Gastroesophageal sphincter (tissue), 4 donors: ENCODE data around the gene TRPC3. TPM values are rescaled to one million over a fixed set of nuclear protein-coding genes. Genes with fewer than 3 reads are reported as not detected.

Experiments used
- ATAC-seq: fragments of 150-250 bp; one replicate; pipeline ENCODE4 v1.9.1; 2016; ENCODE audit warnings: mild to moderate bottlenecking, moderate library complexity
- H3K27ac ChIP-seq, 4 donors: fragments of 200-600 bp; sonication (generic) in 3 of 4; 1 replicate in 3 of 4; 2 replicates in 1 of 4; pipeline ENCODE4 v1.5.1; 2016 to 2019
- H3K27me3 ChIP-seq: fragments of 200-600 bp; sonication (generic); one replicate; pipeline ENCODE4 v1.5.1; 2019
- H3K36me3 ChIP-seq, 2 donors: fragments of 200-600 bp; sonication (generic); one replicate each; pipeline ENCODE4 v1.5.1; 2019; ENCODE audit warnings: control low read depth in 1 of 2
- H3K4me1 ChIP-seq, 3 donors: fragments of 200-600 bp; sonication (generic); 1 replicate in 2 of 3; 2 replicates in 1 of 3; pipeline ENCODE4 v1.5.1; 2016 to 2019; ENCODE audit warnings: control low read depth in 2 of 3
- H3K4me3 ChIP-seq, 2 donors: fragments of 200-600 bp; sonication (generic); one replicate each; pipeline ENCODE4 v1.5.1; 2019; ENCODE audit warnings: mild to moderate bottlenecking in 1 of 2, moderate library complexity in 1 of 2
- H3K9me3 ChIP-seq, 3 donors: fragments of 200-600 bp; sonication (generic); one replicate each; pipeline ENCODE4 v1.5.1; 2017 to 2019; ENCODE audit warnings: control low read depth in 2 of 3
- CTCF ChIP-seq, 4 experiments: fragments of 200-600 bp in 2 of 4; fragments of 450-650 bp in 2 of 4; sonication (generic) in 1 of 4; IDR thresholded peaks; one replicate each; pipeline ENCODE4 v1.5.1; 2017 to 2019; ENCODE audit warnings: antibody characterized with exemption in 4 of 4, mild to moderate bottlenecking in 2 of 4, moderate library complexity in 2 of 4
- EP300 ChIP-seq: sonication (generic); formaldehyde crosslinking; IDR thresholded peaks from one replicate; pipeline ENCODE4 v1.6.1; 2017; ENCODE audit warnings: antibody characterized with exemption, mild to moderate bottlenecking
- POLR2A ChIP-seq, 2 donors: fragments of 450-650 bp; IDR thresholded peaks; one replicate each; pipeline ENCODE4 v1.6.1; 2017; ENCODE audit warnings: antibody characterized with exemption in 2 of 2, mild to moderate bottlenecking in 2 of 2, moderate library complexity in 1 of 2
- POLR2AphosphoS5 ChIP-seq: sonication (generic); formaldehyde crosslinking; IDR thresholded peaks from one replicate; pipeline ENCODE4 v1.6.1; 2017; ENCODE audit warnings: antibody characterized with exemption
- WGBS, 2 donors: methylation state at CpG; one replicate each; pipeline ENCODE4 v1.1.5; 2018; ENCODE audit warnings: low coverage in 1 of 2; 5-methylcytosine and 5-hydroxymethylcytosine counted together
- total RNA-seq, 4 donors: library from RNA; depleted of rRNA; stranded (reverse); fragments of >200 nt; gene quantifications; one replicate each; pipeline ENCODE4 v1.1.0, GENCODE V29; 2016

The TRPC3 gene
- total RNA-seq, 4 donors from 2014 or later, result 0.50 to 8.9 (median 3.3) TPM

- no peak for TF ChIP-seq POLR2A (IDR thresholded peaks at IDR 0.05)
- TF ChIP-seq POLR2AphosphoS5, result no peak
- no peak for TF ChIP-seq CTCF (IDR thresholded peaks at IDR 0.05)
- no peak for TF ChIP-seq EP300
- no peak overlapping the region for H3K4me3 ChIP-seq
- 96% methylated on average over 3 of the region's 3 CpGs; no CpG with 5 or more reads in 1 of the 2 donors for WGBS, 2 donors
- no peaks in the 10 kb centered on the region for H3K9me3 ChIP-seq
- H3K4me1 ChIP-seq, result peaks cover 0 to 3% (median 0%) of the 10 kb centered on the region in 3 donors
- H3K27me3 ChIP-seq, result peaks cover 16% of the 10 kb centered on the region
- no peaks in the 10 kb centered on the region for H3K36me3 ChIP-seq
- H3K27ac ChIP-seq, result no peak overlapping the region
- ATAC-seq, result no peak
Measured at GRCh38 chr4:121957266-121957665, 5.4 kb upstream of the TRPC3 start.

GRCh38 chr4:121953860-121954259, 2.0 kb upstream of the TRPC3 start:
- no peak for ATAC-seq
- H3K4me1 ChIP-seq, result peaks cover 0 to 26% (median 0%) of the 10 kb centered on the region in 3 donors
- no peak overlapping the region for H3K4me3 ChIP-seq
- TF ChIP-seq EP300 (no peak), CTCF (IDR thresholded peaks at IDR 0.05) (no peak), POLR2A (IDR thresholded peaks at IDR 0.05) (no peak), POLR2AphosphoS5 (no peak)
- H3K9me3 ChIP-seq, result no peaks in the 10 kb centered on the region
- H3K27me3 ChIP-seq, result peaks cover 33% of the 10 kb centered on the region
- H3K27ac ChIP-seq, result no peak overlapping the region
- no peaks in the 10 kb centered on the region for H3K36me3 ChIP-seq

- H3K4me1 ChIP-seq, result peaks cover 0 to 26% (median 0%) of the 10 kb centered on the region in 3 donors
- H3K4me3 ChIP-seq, result peak overlapping the region; percentile 54 to 73
- ATAC-seq, result no peak
- 23 to 34% methylated on average over 4 to 7 of the region's 7 CpGs for WGBS, 2 donors
- H3K9me3 ChIP-seq, result no peaks in the 10 kb centered on the region
- peaks cover 28% of the 10 kb centered on the region for H3K27me3 ChIP-seq
- no peak overlapping the region for H3K27ac ChIP-seq
- no peaks in the 10 kb centered on the region for H3K36me3 ChIP-seq
- TF ChIP-seq CTCF (IDR thresholded peaks at IDR 0.05) (no peak), EP300 (no peak), POLR2AphosphoS5 (no peak), POLR2A (IDR thresholded peaks at IDR 0.05) (no peak)
Measured at GRCh38 chr4:121952290-121952689, 430 bp upstream of the TRPC3 start.

- TF ChIP-seq POLR2A (IDR thresholded peaks at IDR 0.05) (no peak), EP300 (no peak), POLR2AphosphoS5 (no peak), CTCF (IDR thresholded peaks at IDR 0.05) (no peak)
- ATAC-seq, result peak; percentile 46
- peak overlapping the region; percentile 54 to 73 for H3K4me3 ChIP-seq
- peaks cover 28% of the 10 kb centered on the region for H3K27me3 ChIP-seq
- 0% methylated on average over 6 to 12 of the region's 76 CpGs for WGBS, 2 donors
- peak overlapping the region in 3 of 4 donors; percentile 23 to 67 (median 63) for H3K27ac ChIP-seq
- peaks cover 0 to 26% (median 0%) of the 10 kb centered on the region in 3 donors for H3K4me1 ChIP-seq
- no peaks in the 10 kb centered on the region for H3K36me3 ChIP-seq
- no peaks in the 10 kb centered on the region for H3K9me3 ChIP-seq
Measured at GRCh38 chr4:121950680-121951520, 960 bp downstream of the TRPC3 start.

GRCh38 chr4:121950212-121950679, 1.6 kb downstream of the TRPC3 start:
- Histone ChIP-seq H3K4me1 (peaks cover 0 to 26% (median 0%) of the 10 kb centered on the region in 3 donors), H3K36me3 (no peaks in the 10 kb centered on the region), H3K4me3 (peak overlapping the region; percentile 54 to 73), H3K27me3 (peaks cover 26% of the 10 kb centered on the region), H3K9me3 (no peaks in the 10 kb centered on the region), H3K27ac (peak overlapping the region in 2 of 4 donors; percentile 63 to 67)
- WGBS, 2 donors, result 0% methylated on average over 5 to 15 of the region's 34 CpGs
- TF ChIP-seq POLR2A (IDR thresholded peaks at IDR 0.05) (no peak), POLR2AphosphoS5 (no peak), EP300 (no peak), CTCF (IDR thresholded peaks at IDR 0.05) (peak in 3 of 4 experiments; percentile 58 to 81 (median 68))
- ATAC-seq, result peak; percentile 81
